Measurements from ENCODE around the gene ZNF160.
"Not testable (repeated sequence)": the region's sequence is repeated elsewhere in the genome, so short reads cannot be mapped to it uniquely, and the experiment has no call there.

Gene ZNF160

GRCh38 chr19:53091413-53092254 lies 11.6 kb downstream of the ZNF160 start:
- DNase-seq, result no peak

- no peak for DNase-seq
Measured at GRCh38 chr19:53088091-53088490, 15.1 kb downstream of the ZNF160 start.

DNA sequence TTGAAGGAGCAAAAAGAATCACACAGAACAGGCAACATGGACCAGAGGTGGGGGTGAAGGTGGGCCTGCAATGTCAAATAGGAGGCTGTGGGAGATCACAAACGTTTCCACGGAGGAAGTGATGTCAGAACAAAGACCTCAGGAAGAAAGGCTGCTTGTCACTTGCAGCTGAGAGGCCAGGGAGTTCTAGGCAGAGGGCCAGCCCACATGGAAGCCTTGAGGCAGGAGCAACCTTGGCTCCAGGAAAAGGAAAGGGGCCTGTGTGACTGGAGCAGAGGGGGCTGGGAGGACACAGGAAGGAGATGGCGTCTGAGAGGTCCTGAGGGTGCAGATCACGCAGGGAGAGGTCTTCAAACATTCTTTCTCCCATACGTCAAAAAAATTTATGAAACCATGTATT lies 16.3 kb downstream of the ZNF160 start:
- no peak for DNase-seq

- no peak for DNase-seq
Measured at GRCh38 chr19:53085496-53085895, 17.7 kb downstream of the ZNF160 start.

DNA sequence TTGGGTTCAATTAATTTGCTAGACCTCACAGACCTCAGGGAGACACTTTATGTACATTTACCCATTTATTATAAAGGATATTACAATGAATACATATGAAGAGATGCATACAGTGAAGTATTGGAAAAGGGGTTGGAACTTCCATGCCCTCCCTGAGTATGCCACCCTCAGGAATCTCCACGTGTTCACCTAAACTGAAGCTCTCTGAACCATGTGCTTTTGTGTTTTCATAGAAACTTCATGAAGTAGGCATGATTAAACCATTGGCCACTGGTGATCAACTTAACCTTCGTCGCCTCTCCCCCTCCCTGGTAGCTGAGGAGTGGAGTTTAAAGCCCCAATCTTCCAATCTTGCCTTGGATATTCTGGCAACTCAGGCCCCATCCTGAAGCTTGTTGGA lies 20.3 kb downstream of the ZNF160 start:
- DNase-seq, result no peak

- DNase-seq, result no peak
Measured at GRCh38 chr19:53079313-53079924, 23.8 kb downstream of the ZNF160 start.

DNA sequence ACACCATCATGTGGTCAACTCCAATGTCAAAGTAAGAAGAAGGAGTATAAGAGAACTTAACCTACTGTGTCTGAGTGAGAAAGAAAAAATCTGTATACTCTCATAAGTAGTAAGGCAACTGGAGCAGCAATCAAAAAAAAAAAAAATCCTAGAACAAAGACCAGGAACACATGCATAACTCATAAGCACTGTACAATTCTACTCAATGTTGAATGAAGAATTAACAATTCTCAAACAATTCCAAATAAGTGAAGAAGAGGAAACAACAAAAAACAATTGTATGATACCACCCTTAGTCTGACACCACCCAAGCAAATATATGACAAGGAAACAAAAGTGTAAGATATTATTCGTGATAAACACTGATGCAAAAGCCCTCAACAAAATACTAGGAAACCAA lies 24.6 kb downstream of the ZNF160 start:
- DNase-seq, result no peak

DNA sequence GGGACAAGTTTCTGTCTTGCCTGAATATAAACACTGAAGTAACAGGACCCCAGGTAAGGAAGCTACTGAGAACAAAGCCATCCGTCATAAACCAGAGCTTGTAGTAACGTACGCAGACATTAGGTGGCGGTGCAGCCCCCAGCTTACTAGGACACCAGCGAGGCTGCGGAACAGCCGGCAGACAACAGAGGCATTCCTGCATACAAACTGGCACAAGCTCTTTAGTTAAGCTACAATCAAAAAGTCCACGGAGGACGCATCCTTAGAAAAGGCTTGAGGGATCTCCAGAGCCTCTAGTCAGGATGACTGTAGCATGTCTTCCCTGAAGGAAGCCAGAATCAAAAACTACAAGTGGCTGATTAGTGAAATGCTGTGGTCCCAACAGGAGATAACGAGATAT lies 26.2 kb downstream of the ZNF160 start:
- no peak for DNase-seq

- no peak for DNase-seq
Measured at GRCh38 chr19:53068834-53069233, 34.4 kb downstream of the ZNF160 start.

GRCh38 chr19:53068199-53068598 lies 35.0 kb downstream of the ZNF160 start:
- no peak for DNase-seq

- no peak for DNase-seq
Measured at GRCh38 chr19:53057904-53058580, 45.2 kb downstream of the ZNF160 start.

GRCh38 chr19:53055117-53055516 lies 48.1 kb downstream of the ZNF160 start:
- DNase-seq, result no peak

DNA sequence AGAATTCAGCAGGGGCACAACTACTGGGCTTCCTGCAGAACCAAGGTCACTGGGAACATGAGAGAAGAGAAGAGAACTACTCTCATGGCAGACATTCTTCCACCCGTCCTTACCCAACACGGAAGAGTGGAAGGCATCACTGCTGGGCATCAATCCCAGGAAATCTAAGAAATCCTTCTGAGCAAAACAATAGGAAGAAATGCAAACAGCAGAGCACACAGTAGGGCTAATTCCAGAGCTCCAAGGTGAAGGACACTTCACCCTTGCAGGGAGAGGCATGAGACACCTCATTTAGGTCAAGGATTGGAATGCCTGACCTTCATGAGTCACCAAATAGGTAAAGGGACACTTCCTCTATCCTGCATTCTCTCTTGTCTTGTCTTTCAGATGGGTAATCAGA lies 55.8 kb downstream of the ZNF160 start:
- DNase-seq, result no peak

DNA sequence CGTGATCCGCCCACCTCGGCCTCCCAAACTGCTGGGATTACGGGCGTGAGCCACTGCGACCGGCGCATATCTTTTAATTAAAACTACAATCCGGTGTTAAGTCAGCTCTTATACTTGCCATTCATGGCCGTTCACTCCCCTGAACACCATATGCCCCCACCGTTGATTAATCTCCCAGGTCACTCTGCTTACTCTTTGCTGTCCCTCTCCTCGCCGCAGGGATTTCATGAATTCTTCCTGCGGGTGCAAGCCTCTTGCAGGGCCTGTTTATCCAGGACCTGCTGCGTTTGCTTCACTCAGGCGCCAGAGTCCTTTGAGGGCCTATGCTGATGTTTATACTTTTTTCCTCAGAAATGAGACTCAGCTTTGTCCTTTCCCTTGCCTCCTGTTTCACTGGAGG lies 57.7 kb downstream of the ZNF160 start:
- DNase-seq, result no peak

- DNase-seq, result no peak
Measured at GRCh38 chr19:53041366-53041765, 61.9 kb downstream of the ZNF160 start.

GRCh38 chr19:53037101-53038097 lies 65.8 kb downstream of the ZNF160 start:
- no peak for DNase-seq

GRCh38 chr19:53034948-53035675 lies 68.1 kb downstream of the ZNF160 start:
- no peak for DNase-seq

- no peak for DNase-seq
Measured at GRCh38 chr19:53034054-53034453, 69.2 kb downstream of the ZNF160 start.

- DNase-seq, result not testable (repeated sequence)
Measured at GRCh38 chr19:53028306-53028705, 74.9 kb downstream of the ZNF160 start.

DNA sequence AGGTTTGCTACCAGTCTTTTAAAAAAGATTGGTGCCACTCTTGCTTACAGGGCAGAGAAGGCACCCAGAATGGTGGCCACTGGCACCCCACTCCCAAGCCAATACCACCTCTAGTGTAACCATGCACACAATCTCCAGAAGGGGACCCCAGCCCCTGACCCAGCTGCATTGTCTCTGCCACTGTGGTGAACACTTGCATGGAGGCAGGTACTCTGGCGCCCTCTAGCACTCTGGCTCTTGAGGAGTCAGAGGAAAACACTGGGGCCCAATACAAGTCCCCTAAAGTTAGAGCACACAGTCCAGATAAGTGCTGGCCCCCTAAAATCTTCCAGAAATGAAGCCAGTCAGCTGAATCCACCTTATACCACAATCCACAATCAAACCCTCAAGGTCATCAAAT lies 83.5 kb downstream of the ZNF160 start:
- DNase-seq, result no peak
